CD4-positive, alpha-beta memory T cell (primary cell): ENCODE measurements around the gene SDF2L1. TPM values are rescaled to one million over a fixed set of nuclear protein-coding genes. Genes with fewer than 3 reads are reported as not detected.

Experiments used
- CTCF ChIA-PET: fragments of 350-600 bp; sonication (Branson Sonifier 250); formaldehyde crosslinking; loops from one replicate; lab custom pipeline; 2021; ENCODE audit warnings: inconsistent platforms; ENCODE audit not compliant: partially characterized antibody; lab: Charles Lee
- POLR2A ChIA-PET: fragments of 350-600 bp; sonication (Branson Sonifier 250); formaldehyde crosslinking; loops from one replicate; lab custom pipeline; 2021; ENCODE audit not compliant: partially characterized antibody; lab: Charles Lee
- DNase-seq, 5 donors: peaks; one replicate each; pipeline versions ENCODE4 v3.0.0 to v3.0.0-alpha.2; 2020 to 2022; ENCODE audit warnings: mixed read lengths in 1 of 5
- H3K27ac ChIP-seq: one replicate; pipeline ENCODE4 v1.7.0; 2013; ENCODE audit warnings: low read depth, low read length
- H3K27me3 ChIP-seq: 2 replicates; pipeline ENCODE4 v1.7.0; 2013; ENCODE audit warnings: mild to moderate bottlenecking, low read length, moderate library complexity; ENCODE audit not compliant: insufficient read depth
- H3K36me3 ChIP-seq: 2 replicates; pipeline ENCODE4 v1.7.0; 2013; ENCODE audit warnings: mild to moderate bottlenecking, low read length, moderate library complexity; ENCODE audit not compliant: insufficient read depth
- H3K4me1 ChIP-seq: 2 replicates; pipeline ENCODE4 v1.7.0; 2013; ENCODE audit warnings: mild to moderate bottlenecking, low read length, moderate library complexity; ENCODE audit not compliant: insufficient read depth
- H3K4me3 ChIP-seq, 2 donors: one replicate each; pipeline ENCODE4 v1.7.0; 2013; ENCODE audit warnings: low read length in 2 of 2, mild to moderate bottlenecking in 1 of 2
- H3K9me3 ChIP-seq, 2 donors: one replicate each; pipeline ENCODE4 v1.7.0; 2013; ENCODE audit warnings: low read length in 2 of 2, control low read depth in 1 of 2; ENCODE audit not compliant: control insufficient read depth in 1 of 2
- H3K27ac Mint-ChIP-seq, 7 donors: one replicate each; pipeline ENCODE4 v1.8.0; 2020 to 2021; ENCODE audit warnings: mixed read lengths in 7 of 7, mild to moderate bottlenecking in 6 of 7, inconsistent platforms in 3 of 7, moderate library complexity in 3 of 7
- H3K27me3 Mint-ChIP-seq, 2 donors: one replicate each; pipeline ENCODE4 v1.8.0; 2020 to 2021; ENCODE audit warnings: mixed read lengths in 2 of 2
- H3K36me3 Mint-ChIP-seq, 2 donors: one replicate each; pipeline ENCODE4 v1.8.0; 2020 to 2021; ENCODE audit warnings: mixed read lengths in 2 of 2, inconsistent platforms in 1 of 2, mild to moderate bottlenecking in 1 of 2
- H3K4me1 Mint-ChIP-seq, 4 donors: one replicate each; pipeline ENCODE4 v1.8.0; 2020 to 2021; ENCODE audit warnings: mixed read lengths in 4 of 4, mild to moderate bottlenecking in 1 of 4
- H3K4me3 Mint-ChIP-seq, 8 donors: one replicate each; pipeline ENCODE4 v1.8.0; 2020 to 2021; ENCODE audit warnings: mixed read lengths in 8 of 8, mild to moderate bottlenecking in 7 of 8, moderate library complexity in 6 of 8, inconsistent platforms in 3 of 8
- H3K9me3 Mint-ChIP-seq, 8 donors: one replicate each; pipeline ENCODE4 v1.8.0; 2020 to 2021; ENCODE audit warnings: mixed read lengths in 8 of 8, mild to moderate bottlenecking in 5 of 8, inconsistent platforms in 3 of 8, moderate library complexity in 1 of 8
- intact Hi-C: fragments of 100-400 bp; cut with micrococcal nuclease; formaldehyde crosslinking; loops from one replicate; pipeline ENCODE4 v1.15.1; 2023
- polyA plus RNA-seq, 2 donors: library from polyadenylated mRNA; unstranded; fragments of 300-500 nt; fragmentation: Illumina TruSeq; gene quantifications; one replicate each; pipeline ENCODE4 v1.2.3, GENCODE V29; 2021
- total RNA-seq, 2 experiments: library from RNA; stranded (reverse); gene quantifications; one replicate each; pipeline ENCODE4 v1.2.3, GENCODE V29; 2021

The SDF2L1 gene
- total and polyA plus RNA-seq, 4 experiments from 2014 or later, result 39.6 to 99.1 (median 61.2) TPM

GRCh38 chr22:21622011-21622918 is 19.8 kb upstream of the SDF2L1 start:
- no peak overlapping the region for H3K27ac ChIP-seq
- no peaks in the 10 kb centered on the region for H3K9me3 ChIP-seq
- peaks cover 8 to 44% of the 10 kb centered on the region in 2 donors for H3K36me3 Mint-ChIP-seq
- no peak overlapping the region for H3K4me3 ChIP-seq
- peaks cover 32% of the 10 kb centered on the region for H3K4me1 ChIP-seq
- peaks cover 35% of the 10 kb centered on the region for H3K36me3 ChIP-seq
- intact Hi-C loops, result no loop called here
- H3K4me1 Mint-ChIP-seq, result peaks cover 18 to 50% (median 23%) of the 10 kb centered on the region in 4 donors
- no peaks in the 10 kb centered on the region for H3K9me3 Mint-ChIP-seq
- no peaks in the 10 kb centered on the region for H3K27me3 ChIP-seq
- DNase-seq, result no peak
- POLR2A ChIA-PET, result interaction anchor here (1.6 kb wide), 1 partner anchor 20 kb away, joined by 6 read pairs; the partner anchor contains the start of gene SDF2L1
- H3K27ac Mint-ChIP-seq, result peak overlapping the region in 2 of 7 donors; percentile 21 to 41
- H3K4me3 Mint-ChIP-seq, result no peak overlapping the region
- CTCF ChIA-PET, result interaction anchor here (0.9 to 3.9 kb wide), 3 partner anchors 9 to 24 kb away, joined by 4 to 27 read pairs (median 10); no protein-coding TSS in a partner anchor
- H3K27me3 Mint-ChIP-seq, result no peaks in the 10 kb centered on the region

- H3K36me3 Mint-ChIP-seq, result peaks cover 12 to 47% of the 10 kb centered on the region in 2 donors
- no peak overlapping the region for H3K4me3 Mint-ChIP-seq
- peaks cover 20 to 58% (median 29%) of the 10 kb centered on the region in 4 donors for H3K4me1 Mint-ChIP-seq
Observed at GRCh38 chr22:21622919-21623647, 19.0 kb upstream of the SDF2L1 start.

GRCh38 chr22:21623648-21623970 is 18.5 kb upstream of the SDF2L1 start:
- CTCF ChIA-PET, result interaction anchor here (1.0 to 4.0 kb wide), 6 partner anchors 7 to 25 kb away, joined by 3 to 27 read pairs (median 8); partner anchors contain the start of gene SDF2L1
- peaks cover 23 to 62% (median 32%) of the 10 kb centered on the region in 4 donors for H3K4me1 Mint-ChIP-seq
- peaks cover 15 to 50% of the 10 kb centered on the region in 2 donors for H3K36me3 Mint-ChIP-seq
- peaks cover 46% of the 10 kb centered on the region for H3K36me3 ChIP-seq
- POLR2A ChIA-PET, result interaction anchor here (1.6 kb wide), 1 partner anchor 19 kb away, joined by 6 read pairs; the partner anchor contains the start of gene SDF2L1
- no peaks in the 10 kb centered on the region for H3K27me3 ChIP-seq
- H3K4me1 ChIP-seq, result peaks cover 45% of the 10 kb centered on the region
- H3K9me3 ChIP-seq, result no peaks in the 10 kb centered on the region
- intact Hi-C loops, result no loop called here
- no peaks in the 10 kb centered on the region for H3K9me3 Mint-ChIP-seq
- no peak overlapping the region for H3K4me3 Mint-ChIP-seq
- no peak overlapping the region for H3K4me3 ChIP-seq
- no peak for DNase-seq
- no peaks in the 10 kb centered on the region for H3K27me3 Mint-ChIP-seq
- peak overlapping the region in 1 of 7 donors; percentile 73 for H3K27ac Mint-ChIP-seq
- no peak overlapping the region for H3K27ac ChIP-seq

More at GRCh38 chr22:21622919-21623647, 19.0 kb upstream of the SDF2L1 start:
- Mint-ChIP-seq H3K27ac (peak overlapping the region in 3 of 7 donors; percentile 37 to 57 (median 54)), H3K27me3 (no peaks in the 10 kb centered on the region), H3K9me3 (no peaks in the 10 kb centered on the region)
- intact Hi-C loops, result no loop called here
- ChIA-PET CTCF (interaction anchor here (1.0 to 3.9 kb wide), 5 partner anchors 11 to 26 kb away, joined by 3 to 27 read pairs (median 5); partner anchors contain the start of gene SDF2L1), POLR2A (interaction anchor here (1.6 kb wide), 1 partner anchor 19 kb away, joined by 6 read pairs; the partner anchor contains the start of gene SDF2L1)
- H3K36me3 ChIP-seq, result peaks cover 42% of the 10 kb centered on the region
- no peaks in the 10 kb centered on the region for H3K9me3 ChIP-seq
- H3K4me3 ChIP-seq, result no peak overlapping the region
- no peaks in the 10 kb centered on the region for H3K27me3 ChIP-seq
- H3K27ac ChIP-seq, result no peak overlapping the region
- peaks cover 40% of the 10 kb centered on the region for H3K4me1 ChIP-seq
- no peak for DNase-seq

- Histone ChIP-seq H3K9me3 (no peaks in the 10 kb centered on the region), H3K4me3 (no peak overlapping the region), H3K27me3 (no peaks in the 10 kb centered on the region), H3K36me3 (peaks cover 46% of the 10 kb centered on the region), H3K4me1 (peaks cover 50% of the 10 kb centered on the region), H3K27ac (no peak overlapping the region)
- ChIA-PET POLR2A (interaction anchor here (0.9 to 1.1 kb wide), 2 partner anchors 8 to 26 kb away, joined by 3 to 4 read pairs; no protein-coding TSS in a partner anchor), CTCF (interaction anchor here (1.0 to 4.0 kb wide), 6 partner anchors 8 to 25 kb away, joined by 3 to 27 read pairs (median 7); no protein-coding TSS in a partner anchor)
- peaks cover 15 to 50% of the 10 kb centered on the region in 2 donors for H3K36me3 Mint-ChIP-seq
- intact Hi-C loops, result no loop called here
- H3K4me1 Mint-ChIP-seq, result peaks cover 22 to 64% (median 33%) of the 10 kb centered on the region in 4 donors
- H3K27me3 Mint-ChIP-seq, result no peaks in the 10 kb centered on the region
- DNase-seq, result peak in 4 of 5 donors; percentile 16 to 29 (median 23)
- H3K4me3 Mint-ChIP-seq, result peak overlapping the region in 1 of 8 donors; percentile 20
- peak overlapping the region; percentile 52 to 92 (median 73) for H3K27ac Mint-ChIP-seq
- no peaks in the 10 kb centered on the region for H3K9me3 Mint-ChIP-seq
Observed at GRCh38 chr22:21624120-21624879, 17.8 kb upstream of the SDF2L1 start.

GRCh38 chr22:21624880-21625791 is 17.0 kb upstream of the SDF2L1 start:
- Histone ChIP-seq H3K27ac (no peak overlapping the region), H3K4me3 (no peak overlapping the region), H3K9me3 (no peaks in the 10 kb centered on the region), H3K27me3 (no peaks in the 10 kb centered on the region), H3K36me3 (peaks cover 46% of the 10 kb centered on the region), H3K4me1 (peaks cover 52% of the 10 kb centered on the region)
- intact Hi-C loops, result loop anchor here (5.0 kb wide), 1 partner anchor 623 kb away; the partner anchor contains the start of gene THAP7
- H3K9me3 Mint-ChIP-seq, result no peaks in the 10 kb centered on the region
- POLR2A ChIA-PET, result interaction anchor here (0.9 to 1.1 kb wide), 2 partner anchors 9 to 27 kb away, joined by 3 to 4 read pairs; no protein-coding TSS in a partner anchor
- peak overlapping the region; percentile 52 to 92 (median 73) for H3K27ac Mint-ChIP-seq
- peaks cover 22 to 62% (median 36%) of the 10 kb centered on the region in 4 donors for H3K4me1 Mint-ChIP-seq
- DNase-seq, result no peak
- H3K36me3 Mint-ChIP-seq, result peaks cover 15 to 51% of the 10 kb centered on the region in 2 donors
- H3K4me3 Mint-ChIP-seq, result no peak overlapping the region
- H3K27me3 Mint-ChIP-seq, result no peaks in the 10 kb centered on the region
- CTCF ChIA-PET, result interaction anchor here (1.0 to 4.0 kb wide), 5 partner anchors 9 to 21 kb away, joined by 4 to 27 read pairs (median 10); no protein-coding TSS in a partner anchor
